HepG2 (cell line): ENCODE measurements around the gene DAZAP1. TPM values are rescaled to one million over a fixed set of nuclear protein-coding genes. Genes with fewer than 3 reads are reported as not detected.

Source experiments
- CC2D1A ChIP-seq: sonication (generic); formaldehyde crosslinking; IDR thresholded peaks from 2 replicates; pipeline ENCODE4 v1.8.1; 2023; ENCODE audit warnings: mild to moderate bottlenecking, missing genetic modification reagents
- FIP1L1 ChIP-seq: fragments of 200-400 bp; formaldehyde crosslinking; IDR thresholded peaks from 2 replicates; pipeline ENCODE4 v1.6.1; 2018; ENCODE audit warnings: low read depth, mild to moderate bottlenecking, low read length, moderate library complexity, borderline replicate concordance; ENCODE audit not compliant: insufficient read depth
- FOXA1 ChIP-seq, 2 experiments: fragments of 450-650 bp in 1 of 2; sonication (generic) in 1 of 2; formaldehyde crosslinking in 1 of 2; IDR thresholded peaks; 2 replicates each; pipeline versions ENCODE4 v1.4.0 to v1.6.1; 2016 to 2020; ENCODE audit warnings: missing genetic modification reagents in 1 of 2
- HDAC6 ChIP-seq: fragments of 200-600 bp; sonication (generic); IDR thresholded peaks from 2 replicates; pipeline ENCODE4 v1.7.0; 2017; ENCODE audit warnings: mild to moderate bottlenecking, antibody characterized with exemption, low read length, low read depth
- HIC2 ChIP-seq: sonication (generic); formaldehyde crosslinking; IDR thresholded peaks from 2 replicates; pipeline ENCODE4 v1.9.0; 2022; ENCODE audit warnings: low read depth, missing genetic modification reagents
- LRRFIP1 ChIP-seq: sonication (generic); formaldehyde crosslinking; conservative IDR thresholded peaks from 2 replicates; pipeline ENCODE4 v1.4.0; 2020; ENCODE audit warnings: missing genetic modification reagents
- MAZ ChIP-seq, 2 experiments: sonication (generic) in 1 of 2; formaldehyde crosslinking in 1 of 2; IDR thresholded peaks; 2 replicates each; pipeline versions ENCODE4 v1.5.0 to v1.6.1; 2012 to 2020; ENCODE audit warnings: low read depth in 2 of 2, mild to moderate bottlenecking in 2 of 2, borderline replicate concordance in 1 of 2, improper control_type of control experiment in 1 of 2, low read length in 1 of 2, missing genetic modification reagents in 1 of 2, moderate library complexity in 1 of 2
- MTA1 ChIP-seq: sonication (generic); formaldehyde crosslinking; IDR thresholded peaks from 2 replicates; pipeline ENCODE4 v1.4.0; 2020; ENCODE audit warnings: missing genetic modification reagents, mild to moderate bottlenecking, borderline replicate concordance
- RXRB ChIP-seq: IDR thresholded peaks from 2 replicates; pipeline ENCODE4 v1.6.1; 2016; ENCODE audit warnings: borderline replicate concordance, missing genetic modification reagents, missing compliant biosample characterization
- SRSF9 ChIP-seq: fragments of 200-400 bp; formaldehyde crosslinking; IDR thresholded peaks from 2 replicates; pipeline ENCODE4 v1.6.1; 2018; ENCODE audit warnings: borderline replicate concordance, mild to moderate bottlenecking, low read depth, low read length; ENCODE audit not compliant: insufficient read depth, poor library complexity, severe bottlenecking
- TEAD2 ChIP-seq: sonication (generic); formaldehyde crosslinking; IDR thresholded peaks from 2 replicates; pipeline ENCODE4 v1.9.0; 2021; ENCODE audit warnings: missing genetic modification reagents
- TEF ChIP-seq: sonication (generic); formaldehyde crosslinking; IDR thresholded peaks from 2 replicates; pipeline ENCODE4 v1.5.0; 2020; ENCODE audit warnings: missing genetic modification reagents
- ZFP36 ChIP-seq: fragments of 150-350 bp; IDR thresholded peaks from 2 replicates; pipeline ENCODE4 v1.6.1; 2018; ENCODE audit warnings: borderline replicate concordance, low read length, low read depth; ENCODE audit not compliant: partially characterized antibody
- ZNF12 ChIP-seq: sonication (generic); formaldehyde crosslinking; IDR thresholded peaks from 2 replicates; pipeline ENCODE4 v1.5.0; 2020; ENCODE audit warnings: missing genetic modification reagents
- ZNF451 ChIP-seq: sonication (generic); formaldehyde crosslinking; IDR thresholded peaks from 2 replicates; pipeline ENCODE4 v1.5.0; 2020; ENCODE audit warnings: mild to moderate bottlenecking, missing genetic modification reagents
- ZNF501 ChIP-seq: sonication (generic); formaldehyde crosslinking; IDR thresholded peaks from 2 replicates; pipeline ENCODE4 v1.5.1; 2020; ENCODE audit warnings: mild to moderate bottlenecking, moderate library complexity, missing genetic modification reagents
- ZNF672 ChIP-seq: sonication (generic); formaldehyde crosslinking; IDR thresholded peaks from 2 replicates; pipeline ENCODE4 v1.8.1; 2022; ENCODE audit warnings: missing genetic modification reagents
- ZNF788 ChIP-seq: sonication (generic); formaldehyde crosslinking; IDR thresholded peaks from 2 replicates; pipeline ENCODE4 v1.5.0; 2020; ENCODE audit warnings: mild to moderate bottlenecking, missing genetic modification reagents, borderline replicate concordance
- polyA plus RNA-seq, 8 experiments: library from polyadenylated mRNA; depleted of rRNA in 3 of 8; stranded (reverse) in 7 of 8; unstranded in 1 of 8; fragments of >200 nt; fragmentation: Illumina TruSeq in 4 of 8; extraction: Trizol in 4 of 8; gene quantifications; 2 replicates each; pipeline versions ENCODE4 v1.2.1 to v1.2.3, GENCODE V29; 2011 to 2016; ENCODE audit warnings: low read depth in 4 of 8, missing spikeins in 1 of 8, mixed read lengths in 1 of 8; ENCODE audit not compliant: insufficient read depth in 1 of 8
- total RNA-seq, 5 experiments: library from RNA; depleted of rRNA; stranded (reverse); fragments of >200 nt; fragmentation: Illumina TruSeq; extraction: Trizol; gene quantifications; 2 replicates each; pipeline ENCODE4 v1.2.3, GENCODE V29; 2016; ENCODE audit warnings: low read depth in 1 of 5
- TF ChIP-seq, protein P1 (sequence below): sonication (generic); formaldehyde crosslinking; IDR thresholded peaks from 2 replicates; pipeline ENCODE4 v1.4.0; 2020; ENCODE audit warnings: missing genetic modification reagents

Gene DAZAP1
- total and polyA plus RNA-seq, 2 of the 13 experiments (the other 11 are each of a cell fraction or from before 2014, with no cell fraction given), result 63.3 to 79.2 TPM

DNA sequence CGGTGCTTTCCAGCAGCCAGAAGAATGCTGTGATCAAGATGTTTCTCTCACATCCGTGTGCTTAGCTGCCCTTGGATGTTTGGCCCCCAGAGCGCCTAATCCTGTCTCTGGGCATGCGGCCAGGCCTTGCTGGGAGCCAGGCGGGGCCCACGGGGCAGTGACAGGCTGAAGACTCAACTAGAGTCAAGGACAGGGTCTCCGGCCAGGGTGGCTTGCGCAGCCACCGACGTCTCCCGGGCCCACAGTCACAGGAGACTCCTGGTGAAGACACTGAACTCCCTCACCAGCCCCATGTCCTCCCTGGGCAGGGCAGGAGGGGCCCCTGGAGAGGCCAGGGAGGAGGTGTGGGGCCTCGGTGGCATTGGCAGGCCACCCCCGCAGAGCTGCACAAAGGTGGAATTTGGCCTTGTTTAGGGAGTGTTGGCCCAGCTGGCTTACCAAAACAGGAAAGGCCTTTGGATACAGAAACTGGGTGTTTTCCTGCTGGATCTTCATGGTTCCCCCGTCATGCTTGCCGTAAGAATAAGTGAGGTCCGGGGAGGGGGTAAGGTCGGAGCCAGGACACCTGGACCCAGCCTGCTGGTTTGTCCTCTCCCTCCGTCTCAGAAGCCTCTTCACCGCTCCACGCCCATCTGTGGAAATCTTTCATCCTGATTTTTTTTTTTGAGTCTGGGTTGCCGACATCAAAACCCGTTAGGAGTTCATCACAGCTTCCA, 33.7 kb upstream of the DAZAP1 start (continued):
- TF ChIP-seq LRRFIP1 (CRISPR knock-in tag), result no peak
- TF ChIP-seq CC2D1A (CRISPR knock-in tag), result no peak
- TF ChIP-seq ZFP36, result no peak
- no peak for TF ChIP-seq SRSF9
- TF ChIP-seq FOXA1 (IDR thresholded peaks at IDR 0.05), result no peak
- TF ChIP-seq FOXA1 (CRISPR knock-in tag; IDR thresholded peaks at IDR 0.05), result 0 out of 2 replicates have a peak, but pooled peaks have one; percentile 8
- peak; percentile 77 for TF ChIP-seq ZNF12 (CRISPR knock-in tag)
- no peak for TF ChIP-seq HDAC6
- peak; percentile 83; the same call in 1 of the 2 replicates for TF ChIP-seq ZNF451
- TF ChIP-seq TEF, result no peak
- peak; percentile 77 for TF ChIP-seq HIC2 (CRISPR knock-in tag)
- TF ChIP-seq ZNF672, result no peak
- TF ChIP-seq TEAD2 (CRISPR knock-in tag), result peak; percentile 86; the same call in 1 of the 2 replicates
- TF ChIP-seq FIP1L1, result no peak
- TF ChIP-seq, protein P1, sequence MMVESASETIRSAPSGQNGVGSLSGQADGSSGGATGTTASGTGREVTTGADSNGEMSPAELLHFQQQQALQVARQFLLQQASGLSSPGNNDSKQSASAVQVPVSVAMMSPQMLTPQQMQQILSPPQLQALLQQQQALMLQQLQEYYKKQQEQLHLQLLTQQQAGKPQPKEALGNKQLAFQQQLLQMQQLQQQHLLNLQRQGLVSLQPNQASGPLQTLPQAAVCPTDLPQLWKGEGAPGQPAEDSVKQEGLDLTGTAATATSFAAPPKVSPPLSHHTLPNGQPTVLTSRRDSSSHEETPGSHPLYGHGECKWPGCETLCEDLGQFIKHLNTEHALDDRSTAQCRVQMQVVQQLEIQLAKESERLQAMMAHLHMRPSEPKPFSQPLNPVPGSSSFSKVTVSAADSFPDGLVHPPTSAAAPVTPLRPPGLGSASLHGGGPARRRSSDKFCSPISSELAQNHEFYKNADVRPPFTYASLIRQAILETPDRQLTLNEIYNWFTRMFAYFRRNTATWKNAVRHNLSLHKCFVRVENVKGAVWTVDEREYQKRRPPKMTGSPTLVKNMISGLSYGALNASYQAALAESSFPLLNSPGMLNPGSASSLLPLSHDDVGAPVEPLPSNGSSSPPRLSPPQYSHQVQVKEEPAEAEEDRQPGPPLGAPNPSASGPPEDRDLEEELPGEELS (CRISPR knock-in tag), result peak; percentile 86
- peak; percentile 66 for TF ChIP-seq MAZ (IDR thresholded peaks at IDR 0.05; ENCODE audit: borderline replicate concordance, low read depth, low read length)
- TF ChIP-seq MAZ (CRISPR knock-in tag; IDR thresholded peaks at IDR 0.05; ENCODE audit: low read depth), result no peak; the same call in 1 of the 2 replicates
- TF ChIP-seq ZNF501 (CRISPR knock-in tag), result peak; percentile 47; the same call in 1 of the 2 replicates
- TF ChIP-seq ZNF788 (CRISPR knock-in tag), result peak; percentile 83; the same call in 1 of the 2 replicates
- peak; percentile 95; the same call in 1 of the 2 replicates for TF ChIP-seq MTA1 (CRISPR knock-in tag)
- TF ChIP-seq RXRB (CRISPR knock-in tag), result peak; percentile 82
